B cell (primary cell): Measurements from ENCODE around the gene MAP3K6.

Experiments
- EZH2 ChIP-seq: IDR thresholded peaks from 2 replicates; pipeline ENCODE4 v1.6.1; 2012; ENCODE audit warnings: borderline replicate concordance, low read depth, mild to moderate bottlenecking, moderate library complexity, low read length; ENCODE audit not compliant: insufficient read depth, poor library complexity, severe bottlenecking
- TF ChIP-seq, protein P1 (sequence below): fragments of 200-600 bp; IDR thresholded peaks from one replicate; pipeline ENCODE4 v1.8.0; 2022; ENCODE audit warnings: antibody characterized with exemption, mild to moderate bottlenecking

DNA sequence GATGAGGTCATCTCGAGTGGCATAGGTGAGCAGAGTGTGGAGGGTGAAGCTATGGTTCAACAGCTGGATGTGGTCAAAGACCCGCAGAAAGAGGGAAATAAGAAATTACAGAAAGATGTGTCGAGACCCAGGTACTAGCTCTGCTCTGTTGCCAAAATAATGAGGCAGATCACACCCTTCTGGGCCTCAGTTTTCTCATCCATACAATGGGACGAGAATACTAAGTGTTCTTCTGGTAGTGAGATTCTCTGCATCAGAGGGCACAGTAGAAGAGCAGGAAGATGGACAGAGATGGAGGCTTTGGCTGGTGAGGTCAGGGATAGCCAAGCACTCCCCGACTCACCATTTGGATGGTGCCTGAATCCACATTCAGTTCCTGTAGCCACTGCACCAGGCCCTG lies 11.1 kb downstream of the MAP3K6 start:
- TF ChIP-seq, protein P1, sequence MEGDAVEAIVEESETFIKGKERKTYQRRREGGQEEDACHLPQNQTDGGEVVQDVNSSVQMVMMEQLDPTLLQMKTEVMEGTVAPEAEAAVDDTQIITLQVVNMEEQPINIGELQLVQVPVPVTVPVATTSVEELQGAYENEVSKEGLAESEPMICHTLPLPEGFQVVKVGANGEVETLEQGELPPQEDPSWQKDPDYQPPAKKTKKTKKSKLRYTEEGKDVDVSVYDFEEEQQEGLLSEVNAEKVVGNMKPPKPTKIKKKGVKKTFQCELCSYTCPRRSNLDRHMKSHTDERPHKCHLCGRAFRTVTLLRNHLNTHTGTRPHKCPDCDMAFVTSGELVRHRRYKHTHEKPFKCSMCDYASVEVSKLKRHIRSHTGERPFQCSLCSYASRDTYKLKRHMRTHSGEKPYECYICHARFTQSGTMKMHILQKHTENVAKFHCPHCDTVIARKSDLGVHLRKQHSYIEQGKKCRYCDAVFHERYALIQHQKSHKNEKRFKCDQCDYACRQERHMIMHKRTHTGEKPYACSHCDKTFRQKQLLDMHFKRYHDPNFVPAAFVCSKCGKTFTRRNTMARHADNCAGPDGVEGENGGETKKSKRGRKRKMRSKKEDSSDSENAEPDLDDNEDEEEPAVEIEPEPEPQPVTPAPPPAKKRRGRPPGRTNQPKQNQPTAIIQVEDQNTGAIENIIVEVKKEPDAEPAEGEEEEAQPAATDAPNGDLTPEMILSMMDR: no peak
- TF ChIP-seq EZH2: no peak
